Left ventricle myocardium superior (tissue), 1 donor: ENCODE data around the gene SBF2. TPM values are rescaled to one million over a fixed set of nuclear protein-coding genes. Genes with fewer than 3 reads are reported as not detected.

Experiments
- ATAC-seq: fragments of 200-7000 bp; cut with Tn5 transposase; one replicate; pipeline ENCODE4 v1.9.1; 2020; ENCODE audit warnings: mild to moderate bottlenecking, moderate library complexity
- DNase-seq: peaks from one replicate; pipeline ENCODE4 v3.0.0-alpha.2; 2020
- intact Hi-C: fragments of 100-400 bp; cut with micrococcal nuclease; formaldehyde crosslinking; loops from one replicate; pipeline ENCODE4 v1.11.0; 2022
- total RNA-seq: library from RNA; stranded (reverse); fragmentation: NEBNext Ultra II Directional; extraction: Animal tissue kit (Norgen Biotek cat#: 25700); gene quantifications from one replicate; pipeline ENCODE4 v1.2.1, GENCODE V29; 2021
- donor health status: DM: no; HTN: yes; CAD: no; lungs with severe emphysema.

Gene SBF2
- total RNA-seq, 1 donor from 2014 or later = 17.9 TPM

DNA sequence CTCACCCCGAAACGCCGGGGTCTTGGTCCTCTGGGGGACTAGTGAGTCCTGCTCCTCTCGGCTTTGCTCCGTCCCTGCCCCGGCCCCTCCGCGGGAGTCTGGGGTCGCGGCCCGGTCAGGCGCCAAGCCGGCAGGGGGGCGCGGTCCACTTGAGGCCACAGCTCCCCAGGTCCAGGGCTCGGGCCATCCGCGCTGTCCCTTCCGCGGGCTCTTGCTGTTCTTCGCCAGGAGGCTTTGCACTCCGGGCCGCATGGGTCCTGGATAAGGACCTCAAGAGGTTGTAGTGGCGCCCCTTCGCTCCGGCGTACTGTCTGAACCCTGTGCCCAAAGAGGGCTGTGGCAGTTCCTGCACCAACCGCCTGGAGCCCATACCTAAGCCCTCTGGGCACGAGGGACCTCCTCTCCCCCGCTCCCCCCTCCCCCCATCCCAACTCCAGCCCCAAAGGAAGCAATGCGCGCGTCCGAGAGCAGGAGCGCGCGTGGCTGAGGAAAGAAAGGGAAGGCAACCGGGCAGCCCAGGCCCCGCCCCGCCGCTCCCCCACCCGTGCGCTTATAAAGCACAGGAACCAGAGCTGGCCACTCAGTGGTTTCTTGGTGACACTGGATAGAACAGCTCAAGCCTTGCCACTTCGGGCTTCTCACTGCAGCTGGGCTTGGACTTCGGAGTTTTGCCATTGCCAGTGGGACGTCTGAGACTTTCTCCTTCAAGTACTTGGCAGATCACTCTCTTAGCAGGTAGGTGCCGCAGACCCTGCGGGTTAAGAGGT, 10.7 kb upstream of the SBF2 start, which contains the start of gene ADM:
Gene ADM, plus strand, starts transcription at position 579 of the 767 bp plus-strand sequence. CDS start 628 bp downstream, outside the sequence.
- intact Hi-C loops = loop anchor here (5.0 to 10.0 kb wide), 3 partner anchors 97 to 442 kb away; no protein-coding TSS in a partner anchor
- DNase-seq = peak; percentile 94
- peak; percentile 66 for ATAC-seq

DNA sequence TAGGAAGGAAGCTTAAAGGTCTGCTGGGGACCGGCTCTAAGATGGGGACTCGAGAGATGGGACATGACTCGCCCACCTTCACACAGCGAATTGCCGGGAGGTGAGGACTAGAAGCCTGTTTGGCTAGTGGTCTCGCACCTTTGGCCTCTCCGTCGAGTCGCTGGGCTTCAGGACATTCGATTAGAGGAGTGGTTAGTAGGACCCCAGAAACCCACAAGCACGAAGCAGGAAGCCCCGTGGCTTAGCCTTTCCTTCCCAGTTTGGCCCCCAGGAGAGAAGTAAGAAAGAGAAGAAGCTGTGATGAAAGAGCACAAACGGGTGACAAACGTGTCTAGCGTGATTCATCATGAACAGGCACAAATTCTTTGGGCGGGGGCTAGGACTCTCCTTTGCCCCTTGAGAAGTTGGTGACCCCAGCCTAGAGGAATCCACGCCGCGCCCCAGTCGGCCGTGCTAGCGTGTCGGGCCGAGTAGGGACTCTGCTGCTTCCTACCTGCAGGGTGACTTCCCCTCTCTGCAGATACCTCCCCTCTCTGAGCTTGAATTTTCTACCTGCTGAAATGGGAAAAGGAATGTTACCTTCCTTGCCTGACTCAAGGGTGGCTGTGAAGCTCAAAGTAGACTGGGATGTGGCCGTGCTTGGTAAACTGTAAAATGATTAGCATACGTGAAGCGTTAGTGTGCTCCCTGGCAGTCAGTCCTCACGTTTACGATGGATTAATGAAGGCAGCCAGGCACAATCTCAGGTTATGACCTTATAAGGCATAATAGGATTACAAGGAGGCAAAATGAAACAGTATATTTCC, 9.7 kb upstream of the SBF2 start:
- ATAC-seq (no peak), DNase-seq (peak; percentile 47)
- intact Hi-C loops = loop anchor here (10.0 kb wide), 1 partner anchor 179 kb away; no protein-coding TSS in a partner anchor

DNA sequence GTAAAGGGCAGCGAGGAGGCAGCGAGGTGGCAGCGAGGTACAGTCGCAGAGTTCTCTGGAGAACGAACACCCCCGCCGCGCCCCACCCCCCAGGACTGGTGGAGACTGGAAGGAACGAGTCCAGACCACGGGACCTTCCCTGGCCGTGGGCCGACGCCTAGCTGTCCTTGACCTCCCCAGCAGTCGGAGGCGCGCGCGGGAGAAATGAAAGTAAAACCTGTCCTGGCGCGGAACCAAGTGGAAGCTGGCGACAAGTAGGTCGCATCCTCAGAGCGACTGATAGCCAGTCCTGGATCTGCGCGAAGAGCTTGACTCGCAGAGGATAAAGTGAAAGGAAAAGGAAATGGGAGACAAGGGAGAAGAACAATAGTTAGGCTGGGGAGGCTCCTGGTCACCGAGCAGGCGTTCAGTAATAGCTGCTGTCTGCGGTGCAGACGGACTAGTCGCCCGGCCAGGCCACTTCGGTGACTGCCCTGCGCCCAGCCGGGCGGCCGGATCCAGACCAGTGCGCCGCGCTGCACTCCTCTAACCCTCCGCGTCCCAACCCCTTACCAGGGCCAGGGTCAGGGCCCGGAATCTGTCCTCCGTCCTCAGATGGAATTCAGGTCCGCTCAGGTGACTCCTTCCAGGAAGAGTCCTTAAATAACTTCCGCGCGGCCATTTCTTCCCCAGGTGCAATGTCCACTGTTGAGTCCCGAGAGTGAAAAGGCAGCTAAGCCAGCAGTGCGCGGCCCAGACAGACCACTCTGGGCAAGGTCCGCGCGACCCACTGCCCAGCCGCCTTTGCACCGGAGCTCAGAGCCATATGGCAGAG, 8.9 kb upstream of the SBF2 start:
- ATAC-seq (peak; percentile 50), DNase-seq (peak; percentile 93)
- intact Hi-C loops = loop anchor here (10.0 kb wide), 1 partner anchor 178 kb away; no protein-coding TSS in a partner anchor

DNA sequence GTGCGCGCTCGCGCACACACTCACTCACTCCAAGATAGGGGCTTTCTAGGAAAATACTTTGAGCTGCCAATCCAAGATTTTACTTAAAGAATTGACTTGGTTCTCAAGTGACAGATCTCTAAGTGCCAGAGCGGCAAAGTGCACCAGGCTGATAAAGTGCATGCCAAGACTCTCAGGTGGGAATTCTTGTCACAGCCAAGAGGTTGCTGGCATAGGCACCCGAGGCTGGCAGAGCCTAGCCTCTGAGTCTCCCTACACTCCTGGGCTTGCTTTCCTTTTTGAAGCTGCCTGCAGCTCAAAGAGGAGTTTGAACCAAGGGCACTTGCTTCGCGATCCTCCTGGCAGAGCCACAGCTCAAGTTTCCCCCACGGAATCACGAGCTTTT, 8.3 kb upstream of the SBF2 start:
- peak; percentile 39 for DNase-seq
- intact Hi-C loops = loop anchor here (10.0 kb wide), 1 partner anchor 178 kb away; no protein-coding TSS in a partner anchor
- ATAC-seq = no peak

DNA sequence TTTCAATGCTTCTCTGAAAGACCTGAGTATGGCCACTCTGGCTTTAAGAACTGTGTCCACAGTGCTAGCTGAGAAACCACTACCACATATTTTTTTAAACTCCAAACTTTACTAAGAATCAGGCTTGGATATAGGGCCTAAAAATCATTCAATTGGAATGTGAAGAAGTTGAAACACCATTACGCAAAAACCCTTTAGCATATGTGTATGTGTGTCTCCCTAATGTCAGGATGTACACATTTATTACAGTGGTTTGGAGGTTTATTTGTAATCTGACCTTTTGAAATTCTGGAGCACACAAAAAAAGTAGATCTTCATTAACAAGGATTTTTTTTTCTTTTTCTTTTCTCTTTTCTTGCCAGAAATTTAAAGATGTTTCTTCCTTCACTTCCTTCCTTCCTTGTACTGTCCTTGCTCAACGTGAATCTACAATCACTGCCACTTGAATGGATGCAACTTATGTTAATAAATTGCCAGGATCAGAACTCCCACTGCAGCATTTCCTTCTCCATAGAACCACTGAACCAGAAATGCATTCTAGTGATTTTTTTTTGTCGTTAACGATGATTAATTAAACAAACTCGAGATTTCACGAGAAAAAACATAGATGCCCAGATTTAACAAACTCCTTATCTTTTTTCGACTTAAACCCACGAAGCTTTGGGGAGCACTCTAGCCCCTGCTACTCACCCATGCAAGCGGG, 7.8 kb upstream of the SBF2 start:
- DNase-seq (no peak), ATAC-seq (no peak)
- intact Hi-C loops = loop anchor here (10.0 kb wide), 1 partner anchor 177 kb away; no protein-coding TSS in a partner anchor

DNA sequence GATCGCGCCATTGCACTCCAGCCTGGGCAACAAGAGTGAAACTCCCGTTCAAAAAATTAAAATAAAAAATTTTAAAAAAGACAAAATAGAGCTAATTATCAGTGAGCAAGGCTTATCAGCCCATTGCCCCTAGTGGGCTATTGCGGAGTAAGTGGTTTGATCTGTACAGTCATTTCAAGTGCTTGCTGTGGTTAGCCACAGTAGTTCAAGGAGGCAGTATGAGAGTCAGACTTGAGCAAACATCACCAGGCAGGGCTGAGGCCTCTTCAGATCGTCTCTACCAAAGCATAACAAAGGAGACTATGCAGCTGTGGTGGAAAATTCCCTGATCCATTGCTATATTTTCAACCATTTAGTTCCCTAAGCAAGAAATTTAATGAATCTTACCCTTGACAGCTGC, 4.3 kb upstream of the SBF2 start:
- ATAC-seq = no peak
- intact Hi-C loops = no loop called here
- no peak for DNase-seq

DNA sequence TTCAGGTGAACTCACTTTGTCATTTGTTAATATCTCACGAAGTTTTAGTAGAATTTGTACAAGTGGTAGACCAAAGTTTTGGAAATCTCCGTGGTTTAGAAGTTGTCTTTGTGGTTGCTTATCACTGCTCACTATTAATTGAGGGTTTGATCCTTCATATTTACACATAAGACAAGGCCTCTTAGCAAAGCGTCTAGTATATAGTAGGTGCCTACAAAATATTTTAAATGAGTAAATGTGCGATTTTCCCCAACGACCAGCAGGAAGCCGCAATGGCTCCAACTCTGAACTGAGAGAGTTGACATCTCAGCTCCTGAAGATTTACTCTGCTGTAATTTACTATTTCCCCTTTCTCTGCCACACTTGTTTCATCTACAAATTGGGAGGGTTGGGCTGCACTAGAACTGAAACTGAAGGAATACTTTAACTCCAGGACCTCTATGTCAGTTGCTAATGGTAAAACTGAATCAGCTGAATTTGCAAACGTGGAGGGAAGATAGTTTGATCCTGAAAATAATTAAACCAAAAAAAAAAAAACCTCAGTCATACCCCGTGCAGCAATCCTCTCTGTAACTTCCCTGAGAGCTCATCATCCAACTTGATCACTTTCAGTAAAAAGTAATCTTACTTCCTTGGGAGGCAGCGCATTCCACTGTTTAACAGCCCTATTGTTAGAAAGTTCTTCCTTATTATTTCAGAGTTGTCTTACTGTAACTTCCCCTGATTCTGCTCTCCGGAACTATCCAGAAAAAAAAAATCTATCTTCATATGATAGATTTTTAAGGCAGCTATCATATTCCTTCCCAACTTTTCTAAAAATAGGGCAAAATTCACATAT, 1.3 kb upstream of the SBF2 start:
- no peak for ATAC-seq
- intact Hi-C loops = no loop called here
- DNase-seq = no peak

DNA sequence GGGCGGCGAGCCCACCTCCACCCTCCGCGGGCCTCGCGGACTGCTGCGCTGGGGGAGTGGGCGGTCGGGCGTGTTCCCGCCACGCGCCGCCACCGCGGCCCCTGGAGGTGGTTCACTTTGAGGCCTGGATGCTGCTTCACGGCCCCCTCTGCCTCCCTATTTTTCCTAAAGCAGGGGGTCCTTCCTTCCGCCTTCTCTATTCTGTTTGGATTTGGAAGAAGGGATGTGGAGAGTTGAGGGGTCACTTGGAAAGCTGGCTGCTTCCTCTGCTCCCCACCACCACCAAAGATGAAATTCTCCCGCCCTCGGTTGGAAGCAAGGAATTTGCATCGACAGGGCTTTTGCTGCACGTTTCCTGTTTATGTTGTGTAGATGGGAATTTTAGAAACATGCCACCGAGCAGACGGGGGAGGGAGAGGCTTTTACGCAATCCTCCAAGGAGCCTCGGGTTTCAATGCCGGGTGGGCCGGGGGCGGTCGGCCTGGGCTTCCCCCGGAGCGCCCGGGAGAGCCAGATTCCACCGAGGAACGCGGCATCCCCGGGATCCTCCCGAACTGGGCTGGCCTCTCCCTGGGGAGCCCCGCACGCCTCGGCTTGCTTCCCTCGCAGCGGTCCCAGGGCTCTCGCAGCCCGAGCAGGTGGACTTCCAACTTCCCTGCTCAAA, 403 bp upstream of the SBF2 start:
- peak; percentile 70 for DNase-seq
- ATAC-seq = peak; percentile 44
- intact Hi-C loops = no loop called here

DNA sequence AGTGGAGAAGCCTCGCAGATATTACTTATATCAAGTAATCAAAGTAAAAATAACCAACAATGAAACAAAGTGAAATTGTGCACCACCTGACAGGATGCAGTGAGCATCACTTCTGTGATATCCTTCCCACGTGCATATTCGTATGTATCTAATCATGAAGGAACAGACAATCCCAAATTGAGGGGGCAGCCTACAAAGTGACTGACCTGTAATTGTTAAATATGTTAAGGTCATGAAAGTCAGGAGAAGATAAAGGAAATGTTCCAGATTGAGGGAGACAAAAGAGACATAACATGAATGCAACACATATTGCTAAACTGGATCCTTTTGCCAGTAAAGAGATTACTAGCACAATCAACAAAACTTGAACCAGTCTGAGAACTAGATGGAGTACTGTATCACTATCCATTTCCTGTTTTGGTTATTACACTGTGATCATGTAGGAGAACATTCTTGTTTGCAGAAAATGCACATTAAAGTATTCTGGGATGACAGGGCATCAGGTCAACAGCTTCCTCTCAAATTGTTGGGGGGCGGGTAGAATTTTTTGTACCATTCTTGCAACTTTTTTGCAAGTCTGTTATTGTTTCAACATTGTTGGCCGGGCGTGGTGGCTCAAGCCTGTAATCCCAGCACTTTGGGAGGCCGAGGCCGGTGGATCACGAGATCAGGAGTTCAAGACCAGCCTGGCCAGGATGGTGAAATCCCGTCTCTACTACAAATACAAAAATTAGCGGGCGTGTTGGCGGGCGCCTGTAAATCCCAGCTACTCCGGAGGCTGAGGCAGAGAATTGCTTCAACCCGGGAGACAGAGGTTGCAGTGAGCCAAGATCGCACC, 2.0 kb downstream of the SBF2 start:
- DNase-seq (no peak), ATAC-seq (no peak)
- intact Hi-C loops = no loop called here

DNA sequence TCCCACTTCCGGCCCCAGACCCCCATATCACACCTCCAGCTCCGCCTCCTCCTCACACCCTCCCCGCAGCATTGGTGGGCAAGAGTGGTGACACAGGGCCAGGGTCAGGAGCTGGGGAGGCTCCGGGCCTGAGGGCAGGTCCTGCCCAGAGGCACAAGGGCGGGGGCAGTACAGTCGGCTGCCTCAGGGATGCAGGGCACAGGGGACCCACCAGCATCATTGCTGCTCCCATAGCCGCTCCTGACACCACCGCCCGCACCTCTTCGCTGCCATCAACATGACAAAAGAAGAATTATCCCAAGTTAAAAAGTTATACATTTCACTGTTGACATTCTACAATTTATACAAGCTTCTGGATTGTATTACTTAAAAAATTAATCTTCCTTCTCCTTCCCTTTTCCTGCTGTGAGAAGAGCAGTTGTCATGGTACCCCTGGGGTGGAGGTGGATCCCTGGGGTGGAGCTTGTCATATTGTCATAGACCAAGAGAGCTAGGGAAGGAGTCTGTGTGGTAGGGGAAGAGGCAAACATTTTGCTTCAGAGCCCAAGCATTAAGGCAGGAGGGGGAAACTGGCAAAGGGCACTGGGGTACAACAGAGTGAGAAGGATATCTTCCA, 4.1 kb downstream of the SBF2 start:
- ATAC-seq (no peak), DNase-seq (no peak)
- intact Hi-C loops = no loop called here

DNA sequence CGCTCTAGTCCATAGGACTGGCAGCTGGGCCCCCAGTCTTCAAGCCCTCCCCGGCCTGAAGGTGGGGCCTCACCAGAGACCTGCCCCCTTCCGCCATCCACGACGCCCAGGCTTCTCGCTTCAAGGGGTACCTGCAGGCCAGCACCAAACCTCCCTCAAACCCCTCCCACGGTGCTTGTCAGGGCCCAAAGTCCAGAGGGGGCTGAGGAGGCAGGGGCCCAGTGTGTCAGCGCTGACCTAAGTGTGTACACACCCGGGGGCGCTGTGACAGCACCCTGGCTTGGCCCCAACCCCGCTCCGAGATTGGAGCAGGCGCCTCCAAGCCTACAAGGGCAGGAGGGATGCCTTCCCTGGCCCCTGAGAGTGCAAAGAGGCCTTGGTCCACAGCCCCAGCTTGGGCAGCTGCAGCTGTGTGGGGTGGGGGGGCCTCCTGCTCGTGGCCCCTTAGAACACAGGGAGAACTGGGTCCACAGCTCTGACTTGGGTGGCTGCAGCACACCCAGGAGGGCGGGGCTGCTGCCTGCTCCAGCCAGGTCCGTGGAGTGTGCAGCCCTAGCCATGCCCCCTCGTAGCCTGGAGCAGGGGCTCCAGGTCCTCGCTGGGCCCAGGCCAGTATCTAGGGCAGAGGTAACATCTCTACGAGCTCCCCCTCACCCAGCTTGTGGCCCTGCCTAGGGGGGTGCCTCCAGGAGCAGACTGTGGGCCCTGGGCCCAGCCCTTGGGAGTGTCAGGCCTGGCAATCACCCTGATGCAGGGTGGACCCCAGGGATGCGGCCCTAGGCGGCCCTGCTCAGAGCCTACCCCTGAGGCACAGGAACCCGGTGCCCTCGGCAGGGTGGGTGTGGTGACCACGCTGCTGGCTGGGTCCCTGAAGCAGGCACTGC, 4.9 kb downstream of the SBF2 start:
- intact Hi-C loops = no loop called here
- ATAC-seq (no peak), DNase-seq (no peak)

DNA sequence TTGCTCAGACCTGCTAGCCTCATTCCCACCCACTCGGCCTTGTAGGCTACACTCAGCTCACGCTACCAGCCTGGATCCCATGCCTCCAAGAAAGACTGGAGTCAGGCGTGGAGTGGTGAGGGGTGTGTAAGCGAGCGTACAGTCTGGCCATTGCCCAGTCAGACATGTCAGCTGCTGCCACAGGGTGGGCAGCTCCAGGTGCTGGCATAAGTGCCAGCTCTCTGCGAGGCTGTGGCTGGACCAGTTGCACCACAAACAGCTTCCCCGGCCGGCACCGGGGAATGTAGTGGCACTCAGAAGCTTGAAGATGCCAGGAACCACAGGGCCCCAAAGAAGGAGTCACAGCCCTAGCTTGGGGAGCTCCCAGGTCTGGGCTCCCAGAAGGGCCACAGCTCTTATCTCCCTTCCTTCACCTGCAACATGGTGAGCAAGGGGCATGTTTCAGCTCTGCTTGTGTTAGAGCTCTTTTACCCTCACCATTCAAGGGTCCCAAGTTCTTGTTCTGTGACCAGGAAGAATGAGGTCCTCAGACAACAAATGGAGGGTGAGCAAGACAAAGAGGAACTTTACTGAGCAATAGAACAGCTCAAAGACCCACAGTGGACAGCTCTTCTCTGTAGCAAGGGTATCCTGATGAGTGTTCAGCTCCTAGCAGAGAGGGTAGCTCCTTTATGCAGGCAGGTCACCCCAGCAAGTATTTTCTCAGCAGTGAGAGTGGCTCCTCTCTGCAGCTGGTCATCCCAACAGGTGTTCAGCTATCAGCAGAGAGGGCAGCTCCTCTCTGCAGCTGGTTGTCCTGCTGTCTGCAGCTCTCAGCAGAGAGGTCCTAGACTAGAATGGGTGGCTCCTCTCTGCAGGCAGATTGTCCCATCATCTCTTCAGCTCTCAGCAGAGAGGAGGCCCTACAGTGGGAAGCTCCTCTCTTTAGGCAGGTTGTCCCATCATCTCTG, 6.0 kb downstream of the SBF2 start:
- DNase-seq (no peak), ATAC-seq (no peak)
- intact Hi-C loops = no loop called here

DNA sequence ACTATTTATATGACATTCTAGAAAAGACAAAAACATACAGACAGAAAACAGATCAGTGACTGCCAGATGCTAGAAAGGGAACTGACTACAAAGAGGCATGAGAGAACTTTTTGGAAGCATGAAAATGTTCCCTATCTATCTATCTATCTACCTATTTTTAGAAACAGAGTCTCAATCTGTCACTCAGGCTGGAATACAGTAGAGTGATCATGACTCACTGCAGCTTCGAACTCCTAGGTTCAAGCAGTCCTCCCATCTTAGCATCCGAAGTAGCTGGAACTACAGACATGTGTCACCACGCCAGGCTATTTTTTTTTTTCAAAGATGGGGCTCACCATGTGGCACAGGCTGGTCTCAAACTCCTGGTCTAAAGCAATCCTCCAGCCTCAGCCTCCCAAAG, 6.9 kb downstream of the SBF2 start:
- DNase-seq (no peak), ATAC-seq (no peak)
- intact Hi-C loops = no loop called here

DNA sequence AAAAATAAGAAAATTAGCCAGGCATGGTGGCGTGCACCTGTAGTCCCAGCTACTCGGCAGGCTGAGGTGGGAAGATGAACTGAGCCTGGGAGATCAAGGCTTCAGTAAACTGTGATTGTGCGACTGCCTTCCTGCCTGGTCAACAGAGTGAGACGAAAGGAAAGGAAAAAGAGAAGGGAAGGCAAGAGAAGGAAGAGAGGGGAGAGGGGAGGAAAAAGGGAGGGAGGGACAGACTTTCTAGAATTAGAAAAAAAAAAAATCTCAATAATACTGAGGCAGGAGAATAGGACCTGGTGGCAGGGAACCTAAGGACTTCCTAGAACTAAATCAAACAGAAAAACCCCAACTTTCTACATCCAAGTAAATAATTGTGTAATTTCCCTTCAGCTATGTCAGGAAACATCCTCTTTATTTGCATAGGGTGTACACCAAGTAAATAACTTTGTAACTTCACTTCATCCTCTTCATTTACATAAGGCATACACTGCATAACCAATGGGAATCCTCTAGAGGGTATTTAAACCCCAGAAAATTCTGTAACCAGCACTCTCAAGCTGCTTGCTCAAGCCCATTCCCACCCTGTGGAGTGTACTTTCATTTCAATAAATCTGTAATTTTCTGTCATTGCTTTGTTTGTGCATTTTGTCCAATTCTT, 8.7 kb downstream of the SBF2 start:
- DNase-seq = no peak
- intact Hi-C loops = no loop called here
- ATAC-seq = no peak
